Mucosa of descending colon (tissue), 3 donors: ENCODE data around the gene RC3H1. TPM values are rescaled to one million over a fixed set of nuclear protein-coding genes. Genes with fewer than 3 reads are reported as not detected.
"Not testable (repeated sequence)": the region's sequence is repeated elsewhere in the genome, so short reads cannot be mapped to it uniquely, and the experiment has no call there.

Experiments
- ATAC-seq: fragments of 200-7000 bp; cut with Tn5 transposase; one replicate; pipeline ENCODE4 v1.9.1; 2020; ENCODE audit warnings: mild to moderate bottlenecking, moderate library complexity
- DNase-seq, 3 donors: peaks; one replicate each; pipeline ENCODE4 v3.0.0-alpha.2; 2020
- H3K36me3 ChIP-seq: fragments of 200-600 bp; one replicate; pipeline ENCODE4 v1.8.0; 2021; ENCODE audit warnings: low read depth, mild to moderate bottlenecking
- H3K4me1 ChIP-seq: fragments of 200-600 bp; one replicate; pipeline ENCODE4 v1.8.0; 2021; ENCODE audit warnings: low read depth, mild to moderate bottlenecking
- H3K4me3 ChIP-seq: fragments of 200-600 bp; one replicate; pipeline ENCODE4 v1.8.0; 2021; ENCODE audit warnings: mild to moderate bottlenecking
- H3K9me3 ChIP-seq: fragments of 200-600 bp; one replicate; pipeline ENCODE4 v1.8.0; 2021; ENCODE audit warnings: mild to moderate bottlenecking
- intact Hi-C, 2 donors: fragments of 100-400 bp; cut with DNase I in 1 of 2; cut with micrococcal nuclease in 1 of 2; formaldehyde crosslinking; loops; one replicate each; pipeline versions ENCODE4 v1.11.0 to v1.11.1; 2022; cut with DNase I, micrococcal nuclease
- total RNA-seq, 3 donors: library from RNA; stranded (reverse); fragmentation: NEBNext Ultra II Directional in 2 of 3; extraction: Animal tissue kit (Norgen Biotek cat#: 25700) in 2 of 3; gene quantifications; one replicate each; pipeline versions ENCODE4 v1.2.1 to v1.2.4, GENCODE V29; 2021 to 2023
- TF ChIP-seq, protein P1 (sequence below): fragments of 200-600 bp; IDR thresholded peaks from one replicate; pipeline ENCODE4 v1.8.0; 2022; ENCODE audit warnings: antibody characterized with exemption, mild to moderate bottlenecking
- donor health status: DM: no; HTN: no; CAD: no; lungs with moderate emphysema.
- donor health status: DM: no; HTN: no; CAD: no.
- donor health status: DM: no; HTN: yes; CAD: no.

Gene RC3H1
- total RNA-seq, 3 donors from 2014 or later, result 38.0 to 51.2 (median 50.1) TPM

DNA sequence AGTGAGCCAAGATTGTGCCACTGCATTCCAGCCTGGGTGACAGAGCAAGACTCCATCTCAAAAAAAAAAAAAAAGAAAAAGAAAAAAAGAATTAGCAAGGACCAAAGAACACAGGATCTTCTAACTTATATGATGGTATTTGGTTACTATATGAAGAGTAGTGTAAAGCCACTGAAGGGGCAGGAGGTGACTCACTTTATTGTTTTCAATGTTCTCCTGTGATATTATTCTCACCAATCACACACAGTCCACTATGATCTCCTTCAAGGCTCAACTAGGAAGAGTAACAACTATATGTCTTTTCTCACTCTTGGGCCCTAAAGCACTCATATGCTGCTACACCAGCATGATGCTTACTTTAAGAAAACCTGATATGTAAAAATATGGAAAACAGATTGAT lies 26.7 kb downstream of the RC3H1 start:
- DNase-seq (no peak), ATAC-seq (peak; percentile 31)
- TF ChIP-seq, protein P1, sequence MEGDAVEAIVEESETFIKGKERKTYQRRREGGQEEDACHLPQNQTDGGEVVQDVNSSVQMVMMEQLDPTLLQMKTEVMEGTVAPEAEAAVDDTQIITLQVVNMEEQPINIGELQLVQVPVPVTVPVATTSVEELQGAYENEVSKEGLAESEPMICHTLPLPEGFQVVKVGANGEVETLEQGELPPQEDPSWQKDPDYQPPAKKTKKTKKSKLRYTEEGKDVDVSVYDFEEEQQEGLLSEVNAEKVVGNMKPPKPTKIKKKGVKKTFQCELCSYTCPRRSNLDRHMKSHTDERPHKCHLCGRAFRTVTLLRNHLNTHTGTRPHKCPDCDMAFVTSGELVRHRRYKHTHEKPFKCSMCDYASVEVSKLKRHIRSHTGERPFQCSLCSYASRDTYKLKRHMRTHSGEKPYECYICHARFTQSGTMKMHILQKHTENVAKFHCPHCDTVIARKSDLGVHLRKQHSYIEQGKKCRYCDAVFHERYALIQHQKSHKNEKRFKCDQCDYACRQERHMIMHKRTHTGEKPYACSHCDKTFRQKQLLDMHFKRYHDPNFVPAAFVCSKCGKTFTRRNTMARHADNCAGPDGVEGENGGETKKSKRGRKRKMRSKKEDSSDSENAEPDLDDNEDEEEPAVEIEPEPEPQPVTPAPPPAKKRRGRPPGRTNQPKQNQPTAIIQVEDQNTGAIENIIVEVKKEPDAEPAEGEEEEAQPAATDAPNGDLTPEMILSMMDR, result no peak
- intact Hi-C loops, result no loop called here
- H3K36me3 ChIP-seq, result no peaks in the 10 kb centered on the region
- H3K4me3 ChIP-seq, result no peak overlapping the region
- H3K4me1 ChIP-seq, result no peaks in the 10 kb centered on the region
- H3K9me3 ChIP-seq, result no peaks in the 10 kb centered on the region

DNA sequence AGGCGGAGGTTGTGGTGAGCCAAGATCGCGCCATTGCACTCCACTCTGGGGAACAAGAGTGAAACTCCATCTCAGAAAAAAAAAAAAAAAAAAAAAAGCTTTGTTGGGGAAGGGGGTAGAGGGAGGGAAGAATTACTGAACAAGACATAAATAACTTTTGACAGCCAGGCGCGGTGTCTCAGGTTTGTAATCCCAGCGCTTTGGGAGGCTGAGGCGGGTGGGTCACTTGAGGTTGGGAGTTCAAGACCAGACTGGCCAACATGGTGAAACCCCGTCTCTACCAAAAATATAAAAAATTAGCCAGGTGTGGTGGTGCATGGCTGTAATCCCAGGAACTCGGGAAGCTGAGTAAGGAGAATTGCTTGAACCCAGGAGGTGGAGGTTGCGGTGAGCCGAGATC lies 28.2 kb downstream of the RC3H1 start:
- ATAC-seq, H3K4me1 ChIP-seq, H3K9me3 ChIP-seq, H3K36me3 ChIP-seq, H3K4me3 ChIP-seq, intact Hi-C loops, DNase-seq: not testable (repeated sequence)

DNA sequence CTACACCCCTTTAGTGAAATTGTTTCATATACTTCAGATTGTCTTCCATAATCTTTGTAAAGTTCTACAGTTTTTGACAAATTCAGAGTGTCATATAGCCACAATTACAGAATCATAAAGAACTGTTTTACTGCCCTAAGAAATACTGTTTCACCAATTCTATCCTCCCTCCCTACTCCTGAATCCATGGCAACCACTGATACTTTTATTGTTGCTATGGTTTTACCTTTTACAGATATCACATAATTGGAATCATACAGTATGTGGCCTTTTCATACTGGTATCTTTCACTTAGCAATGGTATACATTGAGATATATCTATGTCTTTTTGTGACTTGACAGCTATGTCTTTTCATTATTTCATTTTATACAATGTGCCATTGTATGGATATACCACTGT lies 34.1 kb downstream of the RC3H1 start:
- no peak for ATAC-seq
- Histone ChIP-seq H3K36me3 (no peaks in the 10 kb centered on the region), H3K9me3 (no peaks in the 10 kb centered on the region), H3K4me3 (no peak overlapping the region), H3K4me1 (no peaks in the 10 kb centered on the region)
- intact Hi-C loops, result no loop called here
- TF ChIP-seq, protein P1, result no peak
- no peak for DNase-seq

DNA sequence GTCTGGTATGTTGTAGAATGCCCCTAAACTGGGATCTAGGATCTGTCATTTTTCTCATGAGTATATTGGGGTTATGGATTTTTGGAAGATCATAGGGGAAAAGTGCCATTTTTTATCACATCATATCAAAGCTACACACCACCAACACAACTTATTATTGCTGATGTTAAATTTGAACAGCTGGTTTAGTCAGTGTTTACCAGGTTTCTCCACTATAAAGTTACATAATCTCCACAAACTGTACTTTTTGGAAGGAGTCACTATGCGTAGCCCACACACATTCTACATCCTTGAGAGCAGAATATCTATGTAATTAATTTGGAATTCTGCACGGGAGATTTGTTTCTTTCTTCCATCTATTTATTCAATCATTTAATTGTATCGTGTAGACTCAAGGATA lies 35.2 kb downstream of the RC3H1 start:
- Histone ChIP-seq H3K4me1 (no peaks in the 10 kb centered on the region), H3K36me3 (no peaks in the 10 kb centered on the region), H3K4me3 (no peak overlapping the region), H3K9me3 (no peaks in the 10 kb centered on the region)
- TF ChIP-seq, protein P1, result no peak
- ATAC-seq (no peak), DNase-seq (no peak)
- intact Hi-C loops, result no loop called here

DNA sequence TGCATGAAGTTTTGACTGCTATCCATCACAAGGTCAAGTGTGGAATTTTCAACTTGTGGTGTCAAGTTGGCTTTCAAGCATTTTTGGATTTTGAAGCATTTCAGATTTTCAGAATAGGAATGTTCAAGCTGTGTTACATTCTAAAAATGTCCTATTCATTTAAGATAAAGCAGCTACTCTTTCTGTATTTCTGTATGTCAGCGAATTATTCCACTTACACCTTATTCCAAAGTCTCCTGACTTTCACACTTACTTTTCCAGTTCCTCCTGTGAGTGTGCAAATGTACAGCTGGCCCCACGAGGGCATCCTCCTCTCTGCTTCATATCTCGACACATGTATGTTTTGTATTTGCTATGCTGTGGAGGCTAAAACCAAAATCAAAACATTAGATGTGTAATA lies 51.9 kb downstream of the RC3H1 start:
- intact Hi-C loops, result no loop called here
- no peak overlapping the region for H3K4me3 ChIP-seq
- DNase-seq, result no peak
- no peaks in the 10 kb centered on the region for H3K9me3 ChIP-seq
- TF ChIP-seq, protein P1, result no peak
- peaks cover 16% of the 10 kb centered on the region for H3K36me3 ChIP-seq
- no peaks in the 10 kb centered on the region for H3K4me1 ChIP-seq
- no peak for ATAC-seq

DNA sequence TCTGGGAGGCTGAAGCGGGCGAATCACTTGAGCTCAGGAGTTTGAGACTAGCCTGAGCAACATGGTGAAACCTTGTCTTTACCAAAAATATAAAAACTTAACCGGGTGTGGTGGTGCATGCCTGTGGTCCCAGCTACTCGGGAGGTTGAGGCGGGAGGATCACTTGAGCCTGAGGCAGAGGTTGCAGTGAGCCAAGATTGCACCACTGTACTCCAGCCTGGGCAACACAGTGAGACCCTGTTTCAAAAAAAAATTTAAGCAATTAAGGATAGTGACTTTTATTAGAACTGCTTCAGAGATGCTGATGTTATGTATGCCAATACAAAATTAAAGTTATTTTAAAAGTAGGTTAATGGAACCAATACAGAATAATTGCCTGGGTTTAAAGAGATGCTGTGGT lies 56.3 kb downstream of the RC3H1 start:
- DNase-seq, H3K9me3 ChIP-seq, ATAC-seq, H3K4me1 ChIP-seq, intact Hi-C loops, H3K4me3 ChIP-seq: not testable (repeated sequence)
- peaks cover 13% of the 10 kb centered on the region for H3K36me3 ChIP-seq

DNA sequence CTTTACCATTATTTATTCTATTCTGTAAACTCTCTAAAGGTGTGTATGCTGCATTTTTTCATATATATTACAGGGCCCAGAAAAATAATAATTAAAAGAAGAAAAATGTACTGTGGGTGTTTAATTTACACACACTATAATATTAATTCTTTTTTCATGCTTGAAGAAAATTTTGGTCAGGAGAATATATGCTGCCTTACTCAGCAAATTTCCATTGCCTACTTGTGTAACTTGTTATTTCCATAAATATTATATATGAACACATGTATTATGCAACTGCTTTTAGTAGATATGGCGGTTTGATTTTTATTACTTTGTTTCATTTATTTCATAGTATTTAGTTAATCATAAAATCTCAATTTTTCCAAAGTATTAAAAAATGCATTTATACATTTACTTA lies 58.7 kb downstream of the RC3H1 start:
- H3K9me3 ChIP-seq, result no peaks in the 10 kb centered on the region
- H3K36me3 ChIP-seq, result peaks cover 17% of the 10 kb centered on the region
- TF ChIP-seq, protein P1, result no peak

More for the DNA sequence above, 58.7 kb downstream of the RC3H1 start:
- H3K4me3 ChIP-seq, result no peak overlapping the region
- no peak for DNase-seq
- H3K4me1 ChIP-seq, result no peaks in the 10 kb centered on the region
- intact Hi-C loops, result no loop called here
- no peak for ATAC-seq
